ES-I3 (cell line): ENCODE data around the gene SLC23A1.

Experiments used
- H3K36me3 ChIP-seq: 2 replicates; pipeline ENCODE4 v1.6.1; 2013; ENCODE audit warnings: mild to moderate bottlenecking, low read length, control low read depth, moderate library complexity; ENCODE audit not compliant: insufficient read depth
- H3K4me1 ChIP-seq: 2 replicates; pipeline ENCODE4 v1.6.1; 2013; ENCODE audit warnings: mild to moderate bottlenecking, control low read depth, low read length; ENCODE audit not compliant: insufficient read depth
- H3K9ac ChIP-seq: 2 replicates; pipeline ENCODE4 v1.6.1; 2013; ENCODE audit warnings: low read depth, mild to moderate bottlenecking, low read length, moderate library complexity
- H3K9me3 ChIP-seq: 2 replicates; pipeline ENCODE4 v1.6.1; 2013; ENCODE audit warnings: mild to moderate bottlenecking, low read length, moderate library complexity; ENCODE audit not compliant: control insufficient read depth, insufficient read depth

SLC23A1 gene

DNA sequence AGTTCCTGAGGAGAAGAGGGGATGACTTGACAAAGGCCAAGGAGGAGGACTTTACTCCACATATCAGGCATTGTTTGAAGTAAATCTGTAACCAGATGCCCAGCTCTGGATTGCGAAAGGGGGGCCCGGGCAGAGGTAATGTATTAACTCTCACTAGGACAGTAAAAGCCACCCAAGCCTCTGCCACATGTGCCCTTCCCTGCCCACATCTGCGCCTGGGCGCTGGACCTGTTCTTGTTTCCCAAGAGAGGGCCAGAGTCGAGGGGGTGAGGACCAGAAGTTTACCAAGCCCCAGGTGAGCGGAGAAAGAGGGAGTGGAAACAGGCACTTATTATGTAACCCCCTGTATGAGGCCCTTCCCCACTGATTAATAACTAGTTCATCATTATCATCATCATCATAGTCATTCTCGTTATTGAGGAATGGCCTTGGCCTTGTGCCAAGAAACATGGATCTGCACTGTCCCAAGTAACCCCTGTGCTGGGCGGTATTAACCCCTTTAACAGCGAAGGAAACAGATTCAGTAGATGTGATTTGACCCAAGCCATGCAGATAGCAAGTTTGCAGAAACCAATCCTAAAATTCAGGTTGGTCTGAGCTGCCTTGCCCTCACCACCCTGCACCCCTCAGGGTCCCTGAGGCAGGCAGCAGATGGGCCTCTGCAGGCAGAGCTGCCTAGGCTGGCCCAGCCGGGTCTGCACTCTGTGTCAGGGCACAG is at the start of gene SLC23A1:
SLC23A1 (minus strand) TSS at position 23 of the 718 bp plus-strand sequence. CDS start 44 bp downstream, outside the sequence.
- Histone ChIP-seq H3K9ac (no peak within 1 kb of the TSS), H3K4me1 (peaks cover 11% of the 10 kb centered on the region), H3K9me3 (no peaks in the 10 kb centered on the region; the same call in 1 of the 2 replicates), H3K36me3 (no peaks in the 10 kb centered on the region)

- Histone ChIP-seq H3K9me3 (no peaks in the 10 kb centered on the region), H3K4me1 (no peaks in the 10 kb centered on the region), H3K36me3 (no peaks in the 10 kb centered on the region; the same call in 1 of the 2 replicates), H3K9ac (no peak overlapping the region)
Measured at GRCh38 chr5:139431706-139432105, 48.6 kb upstream of the SLC23A1 start.

DNA sequence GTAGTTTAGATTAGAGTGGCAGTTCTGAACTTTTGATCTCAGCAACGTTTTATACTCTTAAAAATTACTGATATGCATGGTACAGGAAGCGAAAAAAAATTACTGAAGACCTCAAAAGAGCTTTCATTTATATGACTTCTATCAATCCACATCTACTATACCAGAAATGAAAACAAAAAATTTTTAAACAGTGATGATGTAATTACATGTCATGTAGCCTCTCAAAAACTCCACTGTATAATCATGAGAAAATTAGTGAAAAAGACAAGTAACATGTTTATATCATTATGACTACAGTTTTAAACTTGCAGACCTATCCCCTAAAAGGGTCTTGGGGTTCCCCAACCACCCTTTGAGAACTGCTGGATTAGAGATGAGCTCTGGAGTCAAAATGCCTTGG is 46.9 kb upstream of the SLC23A1 start:
- Histone ChIP-seq H3K9me3 (no peaks in the 10 kb centered on the region), H3K9ac (no peak overlapping the region), H3K36me3 (no peaks in the 10 kb centered on the region), H3K4me1 (no peaks in the 10 kb centered on the region)

- Histone ChIP-seq H3K9me3 (no peaks in the 10 kb centered on the region), H3K9ac (no peak overlapping the region), H3K4me1 (no peaks in the 10 kb centered on the region), H3K36me3 (no peaks in the 10 kb centered on the region; the same call in 1 of the 2 replicates)
Measured at GRCh38 chr5:139426203-139426885, 43.2 kb upstream of the SLC23A1 start.

DNA sequence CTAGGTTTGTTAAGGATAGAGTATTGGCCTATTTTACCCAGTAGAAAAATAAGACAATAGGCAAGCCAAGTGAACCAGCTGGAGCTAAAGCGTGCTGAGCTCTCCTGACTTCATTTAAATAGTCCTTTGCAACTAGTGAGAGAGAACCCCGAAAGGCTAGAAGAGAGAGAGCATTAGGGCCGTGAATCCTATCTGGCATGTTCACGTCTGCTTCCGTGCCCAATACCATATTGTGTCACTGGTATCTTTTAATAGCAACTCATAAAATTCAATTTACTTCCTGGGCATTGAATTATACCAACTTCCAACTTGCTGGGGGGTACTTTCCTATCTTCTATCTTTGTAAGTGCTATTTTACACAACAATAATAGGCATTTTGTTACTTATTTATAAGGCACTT is 42.4 kb upstream of the SLC23A1 start:
- no peaks in the 10 kb centered on the region for H3K9me3 ChIP-seq
- no peaks in the 10 kb centered on the region for H3K4me1 ChIP-seq
- no peak overlapping the region for H3K9ac ChIP-seq
- no peaks in the 10 kb centered on the region; the same call in 1 of the 2 replicates for H3K36me3 ChIP-seq

- H3K9ac ChIP-seq, result no peak overlapping the region
- peaks cover 7% of the 10 kb centered on the region; the same call in 1 of the 2 replicates for H3K4me1 ChIP-seq
- H3K9me3 ChIP-seq, result no peaks in the 10 kb centered on the region
- no peaks in the 10 kb centered on the region; the same call in 1 of the 2 replicates for H3K36me3 ChIP-seq
Measured at GRCh38 chr5:139422307-139422893, 39.3 kb upstream of the SLC23A1 start.

DNA sequence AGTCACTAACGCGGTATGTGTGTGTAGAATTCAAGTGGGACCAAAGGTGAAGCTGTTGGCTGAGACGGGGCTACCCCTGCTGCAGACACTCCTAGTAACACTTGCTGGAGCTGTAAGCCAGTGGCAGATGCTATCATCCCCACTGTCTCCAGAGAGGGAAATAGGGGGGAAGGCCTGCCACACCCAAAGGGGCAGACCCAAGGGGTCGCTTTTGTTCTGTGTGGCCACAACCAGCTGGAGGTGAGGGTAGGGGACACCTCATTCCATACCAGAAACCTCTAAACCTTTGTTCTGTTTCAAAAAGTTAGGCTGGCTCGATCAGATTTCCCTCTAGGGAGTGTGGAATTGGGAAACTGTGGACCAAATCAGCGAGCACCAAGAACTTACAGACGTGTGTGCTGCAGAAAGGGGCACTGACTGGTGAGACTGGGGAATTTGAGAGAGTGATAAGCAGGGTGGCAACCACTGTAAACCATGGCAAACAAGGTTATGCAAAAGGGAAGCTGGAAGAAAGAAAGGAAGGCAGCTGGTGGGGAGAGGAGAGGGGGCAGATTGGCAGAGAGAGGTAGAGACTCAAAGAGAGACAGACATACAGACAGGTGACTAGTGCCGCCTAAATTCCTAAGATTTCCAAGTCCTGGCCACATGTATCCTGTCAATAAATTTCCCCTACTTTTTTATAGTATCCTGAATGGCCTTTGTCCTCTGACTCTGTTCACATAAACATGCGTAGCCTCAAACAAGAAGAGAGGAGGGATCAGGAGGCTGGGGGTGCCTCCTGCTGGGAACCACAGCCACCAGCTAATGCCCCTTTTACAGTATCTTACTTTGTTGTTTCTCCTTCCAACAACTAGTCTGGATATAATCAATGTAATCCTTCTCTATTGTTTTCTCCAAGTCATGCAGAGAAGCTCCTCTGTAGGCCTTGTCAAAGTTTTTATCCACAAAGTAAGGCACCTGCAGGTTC is 36.4 kb upstream of the SLC23A1 start:
- Histone ChIP-seq H3K36me3 (no peaks in the 10 kb centered on the region; the same call in 1 of the 2 replicates), H3K9ac (no peak overlapping the region), H3K4me1 (peaks cover 7% of the 10 kb centered on the region; the same call in 1 of the 2 replicates), H3K9me3 (no peaks in the 10 kb centered on the region)

- Histone ChIP-seq H3K9me3 (no peaks in the 10 kb centered on the region), H3K9ac (no peak overlapping the region), H3K36me3 (no peaks in the 10 kb centered on the region), H3K4me1 (peaks cover 7% of the 10 kb centered on the region; the same call in 1 of the 2 replicates)
Measured at GRCh38 chr5:139418793-139419192, 35.7 kb upstream of the SLC23A1 start.

GRCh38 chr5:139417214-139417613 is 34.1 kb upstream of the SLC23A1 start:
- no peak overlapping the region for H3K9ac ChIP-seq
- H3K4me1 ChIP-seq, result peaks cover 7% of the 10 kb centered on the region; the same call in 1 of the 2 replicates
- H3K9me3 ChIP-seq, result no peaks in the 10 kb centered on the region
- no peaks in the 10 kb centered on the region for H3K36me3 ChIP-seq

- Histone ChIP-seq H3K36me3 (no peaks in the 10 kb centered on the region), H3K9ac (no peak overlapping the region)
Measured at GRCh38 chr5:139416651-139417050, 33.6 kb upstream of the SLC23A1 start.

DNA sequence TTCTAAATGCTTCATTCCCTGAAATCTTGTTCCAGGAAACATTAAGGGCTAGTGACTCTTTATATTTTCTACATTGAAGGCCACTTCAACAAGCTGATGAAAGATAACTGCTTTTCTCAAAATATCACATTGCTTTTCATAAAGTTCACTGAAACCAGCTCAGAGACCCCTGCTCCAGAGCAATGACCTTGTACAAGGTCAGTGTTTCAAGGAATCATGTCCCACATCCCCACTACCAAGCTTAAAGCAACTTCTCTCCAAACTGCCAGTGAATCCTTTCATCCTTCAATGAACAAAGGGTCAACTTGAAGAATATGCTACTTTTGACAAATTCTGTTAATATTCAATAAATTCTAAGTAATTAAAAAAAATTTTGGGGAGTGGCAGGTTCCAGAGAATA is 32.8 kb upstream of the SLC23A1 start:
- Histone ChIP-seq H3K36me3 (no peaks in the 10 kb centered on the region), H3K9me3 (no peaks in the 10 kb centered on the region), H3K9ac (no peak overlapping the region), H3K4me1 (peaks cover 7% of the 10 kb centered on the region; the same call in 1 of the 2 replicates)

More at GRCh38 chr5:139416651-139417050, 33.6 kb upstream of the SLC23A1 start:
- Histone ChIP-seq H3K4me1 (peaks cover 7% of the 10 kb centered on the region; the same call in 1 of the 2 replicates), H3K9me3 (no peaks in the 10 kb centered on the region)

DNA sequence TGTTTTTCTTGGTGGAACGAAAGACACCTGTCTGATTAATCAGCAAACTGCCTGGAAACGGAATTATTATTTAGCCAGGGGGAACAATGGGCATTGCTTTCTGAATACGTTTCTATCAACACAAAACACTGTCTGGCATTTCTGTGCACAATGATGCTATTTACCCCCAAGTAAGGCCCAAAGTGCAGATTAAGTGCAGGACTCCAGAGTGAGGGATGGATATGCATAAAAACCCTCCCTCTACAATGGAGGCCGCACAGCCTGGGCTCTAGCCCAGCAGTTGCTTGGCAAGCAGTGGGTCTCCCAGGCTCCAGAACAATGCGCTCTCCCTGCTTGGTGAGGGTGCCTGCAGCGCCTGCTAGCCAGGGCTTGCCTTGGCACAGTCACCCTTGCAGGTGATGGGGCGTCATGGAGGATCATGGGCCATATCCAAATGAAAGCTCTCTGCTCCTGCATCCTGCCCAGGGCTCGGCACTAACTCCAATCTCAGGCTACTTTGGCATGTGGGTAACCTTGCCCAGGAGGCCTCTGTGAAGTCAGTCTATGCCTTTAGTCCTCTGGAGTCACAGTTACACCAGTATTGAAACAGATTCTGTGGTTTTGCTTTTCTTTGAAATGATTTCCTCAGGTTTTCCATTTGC is 32.2 kb upstream of the SLC23A1 start:
- Histone ChIP-seq H3K9me3 (no peaks in the 10 kb centered on the region), H3K4me1 (peaks cover 7% of the 10 kb centered on the region; the same call in 1 of the 2 replicates), H3K36me3 (no peaks in the 10 kb centered on the region), H3K9ac (no peak overlapping the region)

DNA sequence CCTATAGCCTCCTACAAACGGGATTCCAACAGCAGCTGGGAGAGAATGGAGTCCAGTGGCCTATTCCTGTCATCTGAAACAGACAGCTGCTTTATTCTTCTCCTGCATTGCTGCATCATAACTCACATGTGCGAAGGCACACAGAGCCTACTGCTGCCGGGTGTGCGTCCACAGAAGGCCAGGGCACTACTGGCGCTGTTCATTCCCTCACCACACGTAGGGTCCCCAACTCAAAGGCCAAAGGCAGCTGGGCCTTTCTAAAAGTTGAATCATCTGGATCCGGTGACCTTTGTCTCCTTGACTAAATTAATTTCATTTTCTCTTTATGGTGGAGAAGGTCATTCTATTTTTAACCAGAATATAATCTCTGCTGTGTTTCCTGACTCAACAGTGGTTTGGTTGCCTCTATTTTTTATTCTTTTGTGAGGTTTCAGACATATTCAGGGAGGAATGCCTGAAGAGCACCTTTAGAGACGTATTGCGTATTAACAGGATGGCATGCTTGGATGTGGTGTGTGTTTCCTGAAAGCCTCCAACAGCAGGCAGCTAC is 31.6 kb upstream of the SLC23A1 start:
- peaks cover 3% of the 10 kb centered on the region; the same call in 1 of the 2 replicates for H3K4me1 ChIP-seq
- H3K36me3 ChIP-seq, result no peaks in the 10 kb centered on the region
- no peaks in the 10 kb centered on the region for H3K9me3 ChIP-seq
- H3K9ac ChIP-seq, result no peak overlapping the region
